RWPE2 (cell line): Measurements from ENCODE around the gene TCERG1L.

Experiments used
- ATAC-seq: fragments of 200-7000 bp; cut with Tn5 transposase; 3 replicates; pipeline ENCODE4 v1.9.1; 2021; ENCODE audit warnings: low read depth
- DNase-seq: peaks from one replicate; pipeline ENCODE4 v3.0.0-alpha.2; 2020; ENCODE audit warnings: low spot score
- H3K27ac ChIP-seq: fragments of 450-650 bp; 2 replicates; pipeline ENCODE4 v1.5.1; 2017; ENCODE audit warnings: mild to moderate bottlenecking; ENCODE audit not compliant: poor library complexity, severe bottlenecking
- H3K27me3 ChIP-seq: fragments of 250-450 bp; sonication (Bioruptor Pico); 2 replicates; pipeline ENCODE4 v1.5.1; 2021; ENCODE audit warnings: mild to moderate bottlenecking, moderate library complexity; ENCODE audit not compliant: insufficient read depth, poor library complexity, severe bottlenecking
- H3K36me3 ChIP-seq: fragments of 250-450 bp; sonication (Bioruptor Pico); 2 replicates; pipeline ENCODE4 v1.5.1; 2020; ENCODE audit warnings: low read depth, mild to moderate bottlenecking, moderate library complexity
- H3K4me1 ChIP-seq: fragments of 250-450 bp; sonication (Bioruptor Pico); 2 replicates; pipeline ENCODE4 v1.5.1; 2021; ENCODE audit warnings: mild to moderate bottlenecking, moderate library complexity; ENCODE audit not compliant: insufficient read depth, poor library complexity, severe bottlenecking
- H3K4me3 ChIP-seq: fragments of 250-450 bp; sonication (Bioruptor Pico); 2 replicates; pipeline ENCODE4 v1.5.1; 2021; ENCODE audit warnings: mild to moderate bottlenecking, moderate library complexity; ENCODE audit not compliant: severe bottlenecking
- H3K9me3 ChIP-seq: fragments of 250-450 bp; sonication (Bioruptor Pico); 2 replicates; pipeline ENCODE4 v1.5.1; 2021; ENCODE audit warnings: mild to moderate bottlenecking, moderate library complexity; ENCODE audit not compliant: severe bottlenecking
- TF ChIP-seq, protein P1 (sequence below): fragments of 450-650 bp; IDR thresholded peaks from one replicate; pipeline ENCODE4 v1.5.1; 2017; ENCODE audit warnings: mild to moderate bottlenecking, moderate library complexity; ENCODE audit not compliant: poor library complexity, severe bottlenecking

Gene TCERG1L

DNA sequence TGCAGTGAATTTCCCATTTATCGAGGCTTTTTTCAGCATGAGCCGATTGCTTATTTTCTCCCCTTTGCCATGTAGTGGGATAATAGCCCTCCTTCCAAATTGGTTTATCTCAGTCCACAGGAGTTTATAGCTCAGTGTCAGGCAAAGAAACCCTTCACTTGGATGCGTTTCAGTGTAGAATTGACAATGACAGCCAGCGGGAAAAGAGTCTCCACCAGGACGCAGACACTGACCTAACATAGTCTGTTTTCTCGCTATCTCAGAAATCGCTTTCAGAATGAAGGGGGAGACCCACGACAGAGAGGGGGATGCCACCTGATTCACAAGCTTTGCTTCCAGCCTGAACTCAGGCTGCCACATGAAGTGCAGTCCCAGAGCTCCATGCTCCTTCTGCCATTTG lies 43.5 kb upstream of the TCERG1L start:
- DNase-seq (no peak), ATAC-seq (no peak)
- TF ChIP-seq, protein P1, sequence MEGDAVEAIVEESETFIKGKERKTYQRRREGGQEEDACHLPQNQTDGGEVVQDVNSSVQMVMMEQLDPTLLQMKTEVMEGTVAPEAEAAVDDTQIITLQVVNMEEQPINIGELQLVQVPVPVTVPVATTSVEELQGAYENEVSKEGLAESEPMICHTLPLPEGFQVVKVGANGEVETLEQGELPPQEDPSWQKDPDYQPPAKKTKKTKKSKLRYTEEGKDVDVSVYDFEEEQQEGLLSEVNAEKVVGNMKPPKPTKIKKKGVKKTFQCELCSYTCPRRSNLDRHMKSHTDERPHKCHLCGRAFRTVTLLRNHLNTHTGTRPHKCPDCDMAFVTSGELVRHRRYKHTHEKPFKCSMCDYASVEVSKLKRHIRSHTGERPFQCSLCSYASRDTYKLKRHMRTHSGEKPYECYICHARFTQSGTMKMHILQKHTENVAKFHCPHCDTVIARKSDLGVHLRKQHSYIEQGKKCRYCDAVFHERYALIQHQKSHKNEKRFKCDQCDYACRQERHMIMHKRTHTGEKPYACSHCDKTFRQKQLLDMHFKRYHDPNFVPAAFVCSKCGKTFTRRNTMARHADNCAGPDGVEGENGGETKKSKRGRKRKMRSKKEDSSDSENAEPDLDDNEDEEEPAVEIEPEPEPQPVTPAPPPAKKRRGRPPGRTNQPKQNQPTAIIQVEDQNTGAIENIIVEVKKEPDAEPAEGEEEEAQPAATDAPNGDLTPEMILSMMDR = no peak
- Histone ChIP-seq H3K4me1 (no peaks in the 10 kb centered on the region), H3K36me3 (no peaks in the 10 kb centered on the region), H3K9me3 (no peaks in the 10 kb centered on the region), H3K27me3 (no peaks in the 10 kb centered on the region), H3K27ac (no peak overlapping the region), H3K4me3 (no peak overlapping the region)

DNA sequence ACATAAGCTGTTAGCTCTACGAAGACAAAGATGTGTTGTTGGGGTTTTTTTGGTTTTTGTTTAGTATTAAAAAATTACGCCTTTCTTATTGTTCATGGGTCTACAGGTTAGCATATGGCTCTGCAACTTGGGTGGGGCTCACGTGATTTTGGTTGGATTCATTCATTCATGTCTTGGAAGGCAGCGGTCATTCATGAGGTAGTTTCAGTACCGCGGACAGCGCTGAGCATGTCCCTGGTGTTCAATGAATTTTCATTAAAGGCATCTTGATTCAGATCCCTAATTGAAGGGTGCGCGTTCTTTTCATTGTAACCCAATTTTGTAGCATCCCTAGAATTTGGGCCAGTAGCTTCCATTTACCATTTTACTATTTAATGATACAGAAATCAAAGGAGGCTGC lies 42.9 kb upstream of the TCERG1L start:
- no peak overlapping the region for H3K27ac ChIP-seq

DNA sequence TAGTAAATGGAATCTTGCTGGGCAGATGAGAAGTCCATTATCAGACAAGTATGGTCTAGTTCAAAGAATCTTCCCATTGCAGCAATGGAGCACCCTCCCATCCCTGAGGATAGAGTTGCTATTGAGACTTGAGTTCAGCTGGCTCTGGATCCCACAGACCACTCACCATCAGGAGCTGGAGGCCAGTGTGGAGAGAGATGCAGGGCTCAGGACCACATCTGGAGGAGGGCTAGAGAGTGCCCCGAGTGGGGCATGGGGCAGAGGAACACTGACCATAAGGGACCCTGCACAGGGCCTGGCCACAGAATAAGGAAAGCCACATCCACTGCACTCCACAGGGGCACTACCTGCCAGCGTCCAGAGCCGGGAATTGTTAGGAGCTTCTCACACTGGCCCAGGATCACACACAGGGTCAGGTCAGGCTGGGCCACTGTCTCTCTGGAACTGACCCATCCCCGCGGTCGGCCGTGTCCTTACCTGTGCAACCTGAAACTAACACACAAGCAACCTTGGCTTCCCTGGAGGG lies 41.3 kb upstream of the TCERG1L start:
- no peak overlapping the region for H3K27ac ChIP-seq
- H3K4me1 ChIP-seq = no peaks in the 10 kb centered on the region
- ATAC-seq (no peak), DNase-seq (no peak)
- no peaks in the 10 kb centered on the region for H3K9me3 ChIP-seq
- H3K27me3 ChIP-seq = no peaks in the 10 kb centered on the region
- H3K4me3 ChIP-seq = no peak overlapping the region
- TF ChIP-seq, protein P1 = no peak
- no peaks in the 10 kb centered on the region for H3K36me3 ChIP-seq

More for the DNA sequence above, 42.9 kb upstream of the TCERG1L start:
- Histone ChIP-seq H3K4me3 (no peak overlapping the region), H3K36me3 (no peaks in the 10 kb centered on the region), H3K27me3 (no peaks in the 10 kb centered on the region), H3K9me3 (no peaks in the 10 kb centered on the region), H3K4me1 (no peaks in the 10 kb centered on the region)
- no peak for ATAC-seq
- TF ChIP-seq, protein P1 = no peak
- no peak for DNase-seq

DNA sequence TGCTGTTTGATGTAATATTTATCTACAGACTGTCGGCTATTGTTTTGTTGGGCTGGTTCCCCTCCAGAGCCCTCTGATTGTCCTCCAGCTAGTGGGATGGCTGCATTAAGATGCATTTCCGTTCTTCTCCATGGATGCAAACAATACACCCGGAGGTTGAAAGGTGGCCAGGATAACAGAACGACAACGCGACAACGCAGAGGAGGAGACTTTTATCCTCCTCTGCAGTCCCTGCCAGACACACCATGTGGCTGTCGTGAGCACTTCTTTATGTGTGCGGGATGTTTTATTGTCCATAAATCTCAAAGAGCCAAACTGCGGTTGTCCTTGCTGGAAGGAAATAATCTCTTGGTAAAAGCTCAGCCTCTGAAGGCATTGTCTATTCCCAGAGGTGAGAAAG lies 39.1 kb upstream of the TCERG1L start:
- H3K4me1 ChIP-seq = no peaks in the 10 kb centered on the region
- DNase-seq = no peak
- no peaks in the 10 kb centered on the region for H3K27me3 ChIP-seq

DNA sequence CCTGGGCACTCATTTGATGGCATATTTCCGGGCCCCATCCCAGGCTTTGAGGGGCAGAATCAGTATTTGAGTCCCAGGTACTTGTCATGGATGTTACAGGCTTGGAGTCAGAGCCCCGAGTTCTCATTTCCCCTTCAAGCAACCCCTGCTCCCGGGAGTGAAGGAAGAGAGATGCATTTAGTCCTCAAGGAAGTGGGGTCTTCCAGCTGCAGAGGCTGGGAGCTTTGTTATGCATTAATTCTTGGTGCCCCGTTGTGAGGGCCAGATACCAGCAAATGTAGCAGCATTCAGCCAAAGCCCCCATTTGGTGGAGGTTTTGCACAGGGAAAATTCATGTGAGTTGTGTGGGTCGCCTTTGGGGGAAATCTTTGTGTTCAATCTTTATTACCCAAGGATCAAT lies 38.7 kb upstream of the TCERG1L start:
- H3K27ac ChIP-seq = no peak overlapping the region
- DNase-seq = no peak
- no peak overlapping the region for H3K4me3 ChIP-seq

More for the DNA sequence above, 39.1 kb upstream of the TCERG1L start:
- Histone ChIP-seq H3K36me3 (no peaks in the 10 kb centered on the region), H3K9me3 (no peaks in the 10 kb centered on the region), H3K4me3 (no peak overlapping the region), H3K27ac (no peak overlapping the region)
- TF ChIP-seq, protein P1 = no peak
- ATAC-seq = no peak

More for the DNA sequence above, 38.7 kb upstream of the TCERG1L start:
- Histone ChIP-seq H3K4me1 (no peaks in the 10 kb centered on the region), H3K9me3 (no peaks in the 10 kb centered on the region), H3K36me3 (no peaks in the 10 kb centered on the region), H3K27me3 (no peaks in the 10 kb centered on the region)
- no peak for ATAC-seq
- TF ChIP-seq, protein P1 = no peak
